NCI-H748 treated with DMSO at 0.1 percent for 48 hours (cell line): ENCODE data around the gene XXYLT1.
"Not testable (repeated sequence)": the region's sequence is repeated elsewhere in the genome, so short reads cannot be mapped to it uniquely, and the experiment has no call there.

Experiments used
- DNase-seq: peaks from one replicate; lab custom pipeline; 2025; lab: John Stamatoyannopoulos, UW

Gene XXYLT1, protein sequence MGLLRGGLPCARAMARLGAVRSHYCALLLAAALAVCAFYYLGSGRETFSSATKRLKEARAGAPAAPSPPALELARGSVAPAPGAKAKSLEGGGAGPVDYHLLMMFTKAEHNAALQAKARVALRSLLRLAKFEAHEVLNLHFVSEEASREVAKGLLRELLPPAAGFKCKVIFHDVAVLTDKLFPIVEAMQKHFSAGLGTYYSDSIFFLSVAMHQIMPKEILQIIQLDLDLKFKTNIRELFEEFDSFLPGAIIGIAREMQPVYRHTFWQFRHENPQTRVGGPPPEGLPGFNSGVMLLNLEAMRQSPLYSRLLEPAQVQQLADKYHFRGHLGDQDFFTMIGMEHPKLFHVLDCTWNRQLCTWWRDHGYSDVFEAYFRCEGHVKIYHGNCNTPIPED

GRCh38 chr3:195270817-195271409, at the start of gene XXYLT1:
XXYLT1 (minus strand) TSS chr3:195271159; CDS start chr3:195271058, 101 bp downstream.
- DNase-seq: peak; percentile 57

GRCh38 chr3:195319060-195319459, 48.1 kb upstream of the XXYLT1 start:
- no peak for DNase-seq

GRCh38 chr3:195312714-195313113, 41.8 kb upstream of the XXYLT1 start:
- DNase-seq: no peak

GRCh38 chr3:195307711-195308110, 36.8 kb upstream of the XXYLT1 start:
- DNase-seq: no peak

DNA sequence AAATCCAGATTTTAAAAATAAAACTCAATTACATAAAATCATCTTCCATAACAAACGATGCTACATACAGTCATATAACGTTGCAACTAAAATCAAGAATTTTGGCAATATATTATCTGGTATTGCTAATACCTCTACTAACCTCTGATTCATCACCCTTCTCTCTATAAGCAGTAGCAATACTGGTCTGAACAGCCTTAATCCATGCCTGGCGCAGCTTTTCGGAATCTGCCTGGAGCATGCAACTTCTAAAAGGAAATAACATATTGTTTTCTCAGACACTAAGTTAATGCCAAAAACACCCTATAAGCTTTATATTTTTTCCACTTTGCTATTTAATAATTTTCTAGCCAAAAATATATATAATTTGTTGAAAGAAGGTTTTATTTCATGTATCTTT, 35.4 kb upstream of the XXYLT1 start:
- DNase-seq: no peak

DNA sequence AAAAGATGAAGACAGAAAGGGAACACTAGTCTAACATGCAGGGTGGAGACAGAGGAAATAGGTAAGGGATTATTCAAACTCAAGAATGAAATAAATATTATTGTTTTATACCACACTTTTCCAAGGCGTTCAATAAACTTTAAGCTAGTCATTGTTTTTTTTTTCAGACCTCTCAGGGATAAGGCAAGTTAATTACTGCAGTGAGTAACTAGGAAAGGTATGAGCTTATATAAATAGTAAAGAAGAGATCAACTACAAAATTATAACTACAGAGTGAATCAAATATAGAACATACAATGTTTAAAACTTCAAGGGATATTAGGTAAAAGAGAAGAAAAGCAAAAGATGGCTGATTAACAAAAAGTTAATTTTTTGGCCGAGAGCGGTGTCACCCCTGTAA, 31.5 kb upstream of the XXYLT1 start:
- DNase-seq: no peak

DNA sequence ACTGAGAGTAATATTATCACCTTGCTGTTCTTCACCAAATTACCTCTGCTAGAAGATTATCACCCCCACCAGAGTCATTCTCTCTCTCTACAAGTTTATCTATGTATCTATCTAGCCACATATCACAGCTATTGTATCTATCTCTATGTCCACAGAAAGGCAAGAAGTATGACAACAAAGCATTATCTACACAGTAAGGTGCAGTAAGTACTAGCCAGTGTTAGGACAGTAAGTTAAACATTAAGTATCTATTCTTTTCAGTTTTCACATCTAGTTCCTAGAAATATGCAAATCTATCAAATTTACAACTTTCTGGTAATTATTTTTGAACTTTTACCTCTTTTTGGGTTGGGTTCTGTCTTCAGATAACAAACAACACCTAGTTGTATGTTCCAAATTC, 26.5 kb upstream of the XXYLT1 start:
- DNase-seq: no peak

GRCh38 chr3:195296662-195297061, 25.7 kb upstream of the XXYLT1 start:
- DNase-seq: no peak

- DNase-seq: no peak
These were observed 20.2 kb upstream of the XXYLT1 start for GRCh38 chr3:195291121-195291520.

- DNase-seq: not testable (repeated sequence)
These were observed 19.7 kb upstream of the XXYLT1 start for GRCh38 chr3:195290643-195291042.

- DNase-seq: no peak
These were observed 15.3 kb upstream of the XXYLT1 start for GRCh38 chr3:195286115-195286872.

DNA sequence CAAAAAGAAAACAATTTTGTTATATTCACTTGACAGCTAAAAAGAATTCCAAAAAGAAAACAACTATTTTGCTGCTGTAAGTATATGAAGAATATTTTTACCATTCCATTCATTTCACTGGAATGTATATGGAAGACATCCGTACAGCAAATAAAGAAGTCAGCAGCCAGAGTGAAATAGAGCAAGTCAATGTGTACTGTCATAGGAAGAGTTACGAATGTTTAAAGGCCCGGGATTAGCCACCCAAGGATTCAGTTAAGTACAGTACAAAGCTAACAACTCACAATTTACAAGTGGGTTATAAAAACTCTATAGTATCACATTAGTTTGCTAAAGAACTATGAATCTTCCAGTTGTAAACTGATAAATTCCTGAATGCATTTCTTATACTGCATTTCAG, 14.4 kb upstream of the XXYLT1 start:
- DNase-seq: no peak

DNA sequence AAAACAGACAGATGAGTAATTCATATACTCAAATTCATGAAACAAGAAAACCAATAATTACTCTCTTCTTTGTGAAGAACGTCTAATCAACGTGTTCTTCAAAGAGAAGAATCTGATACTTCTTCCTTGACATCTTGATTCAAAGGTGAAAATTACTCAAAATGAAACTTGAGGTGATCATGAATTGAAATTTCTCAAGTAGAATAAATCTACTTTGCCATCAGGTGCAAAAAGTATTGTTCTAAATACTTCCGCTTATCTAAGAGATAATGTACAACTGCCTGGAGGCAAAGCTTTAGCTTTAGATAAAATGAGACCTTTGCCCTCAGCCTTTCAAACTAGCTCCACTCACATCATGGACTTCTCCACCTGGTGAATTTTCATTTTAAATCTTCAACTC, 13.9 kb upstream of the XXYLT1 start:
- DNase-seq: no peak

DNA sequence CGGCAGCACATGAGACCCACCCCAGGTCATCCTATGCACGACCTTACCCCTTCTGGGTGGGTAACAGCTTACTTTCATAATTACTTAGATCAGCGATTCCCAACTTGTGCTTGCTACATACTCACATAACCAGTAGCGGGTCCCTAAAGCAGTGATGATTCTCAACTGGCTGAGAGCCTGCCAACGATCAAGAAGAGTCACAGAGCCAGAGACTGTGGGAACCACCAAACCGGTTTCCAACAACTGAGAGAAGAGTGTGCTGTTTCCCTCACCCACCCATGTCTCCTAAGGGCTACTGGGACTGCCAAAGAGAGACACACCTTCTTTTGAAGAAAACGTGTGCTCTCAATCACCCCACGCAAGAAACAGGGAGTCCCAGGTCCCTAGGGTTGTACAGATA, 12.0 kb upstream of the XXYLT1 start:
- DNase-seq: no peak

- DNase-seq: no peak
These were observed 3.5 kb upstream of the XXYLT1 start for GRCh38 chr3:195274259-195274966.

DNA sequence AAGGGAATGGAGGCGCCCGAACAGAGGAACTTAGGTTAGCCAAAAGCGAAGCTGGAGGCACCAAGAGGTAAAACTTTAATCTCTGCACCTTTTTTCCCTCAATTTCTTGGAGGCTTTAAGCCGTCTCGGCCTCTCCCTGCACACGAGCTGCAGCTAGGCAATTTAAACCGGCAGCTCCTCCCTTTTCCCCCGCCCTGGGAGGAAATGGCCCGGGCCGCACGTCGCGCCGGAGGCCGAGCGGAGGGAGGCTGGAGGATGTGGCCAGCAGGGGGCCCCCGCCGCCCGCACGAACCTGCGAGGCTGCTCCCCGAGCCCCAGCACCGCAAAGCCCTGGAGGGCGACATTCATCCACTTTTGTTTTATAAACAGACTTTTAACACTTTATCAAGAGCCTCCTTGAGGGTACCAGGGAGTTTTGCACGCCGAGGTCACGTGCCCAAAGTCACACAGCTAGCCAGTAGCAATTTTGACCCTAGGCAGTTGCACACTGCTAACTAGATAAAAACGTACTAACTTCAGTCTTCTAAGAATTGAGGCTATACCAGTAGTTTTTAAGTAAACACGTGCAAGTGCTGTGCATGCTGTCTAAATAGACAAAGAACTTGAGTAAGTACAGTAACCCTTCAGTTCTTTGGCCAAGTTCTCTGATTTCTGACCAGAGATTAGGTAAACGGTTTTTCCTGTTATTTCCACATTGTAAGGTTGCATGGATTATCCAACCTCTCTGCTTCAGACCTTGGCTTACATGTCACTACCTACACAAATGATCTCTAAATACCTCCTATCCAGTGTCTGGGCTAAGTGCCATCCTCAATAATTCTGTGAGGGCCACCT, 668 bp upstream of the XXYLT1 start:
- peak; percentile 48 for DNase-seq

- DNase-seq: no peak
These were observed 711 bp downstream of the XXYLT1 start for GRCh38 chr3:195270079-195270816.

GRCh38 chr3:195269375-195270078, 1.4 kb downstream of the XXYLT1 start:
- DNase-seq: no peak

- no peak for DNase-seq
These were observed 2.2 kb downstream of the XXYLT1 start for GRCh38 chr3:195268576-195269309.
